HG02678 (cell line): ENCODE data around the gene PSMB11.
"Not testable (repeated sequence)": the region's sequence is repeated elsewhere in the genome, so short reads cannot be mapped to it uniquely, and the experiment has no call there.

Experiments
- ATAC-seq: cut with Tn5 transposase; IDR thresholded peaks from one replicate; pipeline ENCODE4 v1.9.1; 2021; ENCODE audit warnings: mild to moderate bottlenecking, moderate library complexity; ENCODE audit not compliant: unreplicated experiment

The PSMB11 gene

GRCh38 chr14:23042162-23042965 lies at the start of gene PSMB11:
Gene PSMB11 (plus strand): TSS chr14:23042212. CDS start chr14:23042226, 14 bp downstream.
- no peak for ATAC-seq

- ATAC-seq, result no peak
Observed at GRCh38 chr14:22993517-22993916, 48.5 kb upstream of the PSMB11 start.

GRCh38 chr14:22994762-22995275 lies 47.2 kb upstream of the PSMB11 start:
- ATAC-seq, result no peak

- no peak for ATAC-seq
Observed at GRCh38 chr14:22995889-22996625, 46.0 kb upstream of the PSMB11 start.

- no peak for ATAC-seq
Observed at GRCh38 chr14:22996768-22997654, 45.0 kb upstream of the PSMB11 start.

GRCh38 chr14:22997676-22998323 lies 44.2 kb upstream of the PSMB11 start:
- no peak for ATAC-seq

- ATAC-seq, result no peak
Observed at GRCh38 chr14:22998329-22999012, 43.5 kb upstream of the PSMB11 start.

- no peak for ATAC-seq
Observed at GRCh38 chr14:23000860-23001259, 41.2 kb upstream of the PSMB11 start.

GRCh38 chr14:23002592-23002991 lies 39.4 kb upstream of the PSMB11 start:
- no peak for ATAC-seq

GRCh38 chr14:23004274-23004673 lies 37.7 kb upstream of the PSMB11 start:
- not testable (repeated sequence) for ATAC-seq

GRCh38 chr14:23005451-23006187 lies 36.4 kb upstream of the PSMB11 start:
- no peak for ATAC-seq

GRCh38 chr14:23006188-23006534 lies 35.9 kb upstream of the PSMB11 start:
- ATAC-seq, result no peak

- peak; percentile 96 for ATAC-seq
Observed at GRCh38 chr14:23006544-23007419, 35.2 kb upstream of the PSMB11 start.

GRCh38 chr14:23008831-23009230 lies 33.2 kb upstream of the PSMB11 start:
- no peak for ATAC-seq

- no peak for ATAC-seq
Observed at GRCh38 chr14:23009483-23009938, 32.5 kb upstream of the PSMB11 start.

GRCh38 chr14:23009939-23010726 lies 31.9 kb upstream of the PSMB11 start, which contains the start of gene C14orf93:
Gene C14orf93 (minus strand): TSS chr14:23010143. CDS start chr14:22999023, 11,120 bp downstream.
- peak; percentile 41 for ATAC-seq

- no peak for ATAC-seq
Observed at GRCh38 chr14:23013054-23013748, 28.8 kb upstream of the PSMB11 start.
